ENCODE measurements around the gene HNRNPA2B1. TPM values are rescaled to one million over a fixed set of nuclear protein-coding genes. Genes with fewer than 3 reads are reported as not detected.
"Not testable (repeated sequence)": the region's sequence is repeated elsewhere in the genome, so short reads cannot be mapped to it uniquely, and the experiment has no call there.

Gene HNRNPA2B1
- total RNA-seq, 6 donors from 2014 or later: 192 to 416 (median 314) TPM

GRCh38 chr7:26188206-26188956 is 12.2 kb downstream of the HNRNPA2B1 start:
- H3K4me1 ChIP-seq: peaks cover 14 to 35% (median 22%) of the 10 kb centered on the region in 4 donors
- DNase-seq: no peak
- H3K4me3 ChIP-seq: no peak overlapping the region
- peak in 1 of 2 donors; percentile 12 for TF ChIP-seq POLR2AphosphoS5 (IDR thresholded peaks at IDR 0.05)
- TF ChIP-seq EP300 (IDR thresholded peaks at IDR 0.05): no peak
- H3K27me3 ChIP-seq: no peaks in the 10 kb centered on the region
- 91% methylated on average over 9 of the region's 9 CpGs for WGBS, 2 donors
- no peak overlapping the region for H3K27ac ChIP-seq
- H3K9me3 ChIP-seq: no peaks in the 10 kb centered on the region
- H3K36me3 ChIP-seq: peaks cover 34 to 84% (median 50%) of the 10 kb centered on the region in 4 donors
- no peak for ATAC-seq (ENCODE audit: low FRiP score in 2 of 2)

GRCh38 chr7:26187380-26188205 is 13.0 kb downstream of the HNRNPA2B1 start:
- ATAC-seq (ENCODE audit: low FRiP score in 2 of 2) (peak; percentile 12 to 50), DNase-seq (no peak)
- no peak for TF ChIP-seq CTCF (IDR thresholded peaks at IDR 0.05)
- peak in 2 of 4 donors; percentile 8 to 23 for TF ChIP-seq POLR2A (IDR thresholded peaks at IDR 0.05)
- no peaks in the 10 kb centered on the region for H3K27me3 ChIP-seq
- H3K4me3 ChIP-seq: no peak overlapping the region
- WGBS, 2 donors: 76 to 81% methylated on average over 11 of the region's 11 CpGs
- no peaks in the 10 kb centered on the region for H3K9me3 ChIP-seq
- H3K36me3 ChIP-seq: peaks cover 30 to 76% (median 43%) of the 10 kb centered on the region in 4 donors
- no peak overlapping the region for H3K27ac ChIP-seq
- H3K4me1 ChIP-seq: peaks cover 7 to 35% (median 15%) of the 10 kb centered on the region in 4 donors

GRCh38 chr7:26186364-26187311 is 13.9 kb downstream of the HNRNPA2B1 start:
- 85 to 88% methylated on average over 5 of the region's 5 CpGs for WGBS, 2 donors
- Histone ChIP-seq H3K4me1 (peaks cover 0 to 33% (median 7%) of the 10 kb centered on the region in 4 donors), H3K27me3 (no peaks in the 10 kb centered on the region), H3K4me3 (no peak overlapping the region), H3K27ac (no peak overlapping the region), H3K9me3 (no peaks in the 10 kb centered on the region), H3K36me3 (peaks cover 25 to 67% (median 35%) of the 10 kb centered on the region in 4 donors)
- no peak for TF ChIP-seq EP300 (IDR thresholded peaks at IDR 0.05)
- peak in 1 of 2 donors; percentile 17 for ATAC-seq (ENCODE audit: low FRiP score in 2 of 2)
- DNase-seq: no peak

- Histone ChIP-seq H3K36me3 (peaks cover 17 to 59% (median 27%) of the 10 kb centered on the region in 4 donors), H3K27me3 (no peaks in the 10 kb centered on the region), H3K4me1 (peaks cover 0 to 33% (median 6%) of the 10 kb centered on the region in 4 donors), H3K4me3 (no peak overlapping the region), H3K9me3 (no peaks in the 10 kb centered on the region), H3K27ac (no peak overlapping the region)
- no peak for DNase-seq
- no peak for ATAC-seq (ENCODE audit: low FRiP score in 2 of 2)
- WGBS, 2 donors: 74 to 88% methylated on average over 1 of the region's 1 CpG
- no peak for TF ChIP-seq POLR2AphosphoS5 (IDR thresholded peaks at IDR 0.05)
- no peak for TF ChIP-seq CTCF (IDR thresholded peaks at IDR 0.05)
- no peak for TF ChIP-seq EP300 (IDR thresholded peaks at IDR 0.05)
- TF ChIP-seq POLR2A (IDR thresholded peaks at IDR 0.05): no peak
These were observed 14.7 kb downstream of the HNRNPA2B1 start for GRCh38 chr7:26185844-26186180.

- no peak overlapping the region for H3K27ac ChIP-seq
- H3K36me3 ChIP-seq: peaks cover 12 to 53% (median 22%) of the 10 kb centered on the region in 4 donors
- ATAC-seq (ENCODE audit: low FRiP score in 2 of 2) (no peak), DNase-seq (no peak)
- no peak overlapping the region for H3K4me3 ChIP-seq
- H3K9me3 ChIP-seq: no peaks in the 10 kb centered on the region
- WGBS, 2 donors: 88 to 92% methylated on average over 10 of the region's 10 CpGs
- no peaks in the 10 kb centered on the region for H3K27me3 ChIP-seq
- no peak for TF ChIP-seq POLR2AphosphoS5 (IDR thresholded peaks at IDR 0.05)
- TF ChIP-seq POLR2A (IDR thresholded peaks at IDR 0.05): no peak
- no peak for TF ChIP-seq EP300 (IDR thresholded peaks at IDR 0.05)
- no peak for TF ChIP-seq CTCF (IDR thresholded peaks at IDR 0.05)
- H3K4me1 ChIP-seq: peaks cover 0 to 33% (median 10%) of the 10 kb centered on the region in 4 donors
These were observed 15.3 kb downstream of the HNRNPA2B1 start for GRCh38 chr7:26185131-26185843.

GRCh38 chr7:26184281-26185101 is 16.1 kb downstream of the HNRNPA2B1 start:
- peaks cover 0 to 39% (median 9%) of the 10 kb centered on the region in 4 donors for H3K4me1 ChIP-seq
- not testable (repeated sequence) for ATAC-seq (ENCODE audit: low FRiP score in 2 of 2); DNase-seq; H3K4me3 ChIP-seq; H3K9me3 ChIP-seq; H3K27me3 ChIP-seq; H3K27ac ChIP-seq
- WGBS, 2 donors: 74 to 78% methylated on average over 4 of the region's 4 CpGs
- peaks cover 5 to 45% (median 16%) of the 10 kb centered on the region in 4 donors for H3K36me3 ChIP-seq

Measured in upper lobe of left lung (tissue), 6 donors.